Esophagus mucosa (tissue), 1 donor: ENCODE data around the gene SLC50A1. TPM values are rescaled to one million over a fixed set of nuclear protein-coding genes. Genes with fewer than 3 reads are reported as not detected.

ENCODE experiments used
- ATAC-seq: fragments of 200-7000 bp; cut with Tn5 transposase; one replicate; pipeline ENCODE4 v1.9.1; 2020
- total RNA-seq: library from RNA; stranded (reverse); gene quantifications from one replicate; pipeline ENCODE4 v1.2.4, GENCODE V29; 2023
- donor health status: DM: yes; HTN: yes; CAD: no.

Gene SLC50A1, protein sequence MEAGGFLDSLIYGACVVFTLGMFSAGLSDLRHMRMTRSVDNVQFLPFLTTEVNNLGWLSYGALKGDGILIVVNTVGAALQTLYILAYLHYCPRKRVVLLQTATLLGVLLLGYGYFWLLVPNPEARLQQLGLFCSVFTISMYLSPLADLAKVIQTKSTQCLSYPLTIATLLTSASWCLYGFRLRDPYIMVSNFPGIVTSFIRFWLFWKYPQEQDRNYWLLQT
- 42.9 TPM for total RNA-seq

- peak; percentile 86 for ATAC-seq
Measured at GRCh38 chr1:155135415-155136028, at the start of gene SLC50A1. SLC50A1 (plus strand) TSS chr1:155135852; CDS start chr1:155135912, 60 bp downstream.

DNA sequence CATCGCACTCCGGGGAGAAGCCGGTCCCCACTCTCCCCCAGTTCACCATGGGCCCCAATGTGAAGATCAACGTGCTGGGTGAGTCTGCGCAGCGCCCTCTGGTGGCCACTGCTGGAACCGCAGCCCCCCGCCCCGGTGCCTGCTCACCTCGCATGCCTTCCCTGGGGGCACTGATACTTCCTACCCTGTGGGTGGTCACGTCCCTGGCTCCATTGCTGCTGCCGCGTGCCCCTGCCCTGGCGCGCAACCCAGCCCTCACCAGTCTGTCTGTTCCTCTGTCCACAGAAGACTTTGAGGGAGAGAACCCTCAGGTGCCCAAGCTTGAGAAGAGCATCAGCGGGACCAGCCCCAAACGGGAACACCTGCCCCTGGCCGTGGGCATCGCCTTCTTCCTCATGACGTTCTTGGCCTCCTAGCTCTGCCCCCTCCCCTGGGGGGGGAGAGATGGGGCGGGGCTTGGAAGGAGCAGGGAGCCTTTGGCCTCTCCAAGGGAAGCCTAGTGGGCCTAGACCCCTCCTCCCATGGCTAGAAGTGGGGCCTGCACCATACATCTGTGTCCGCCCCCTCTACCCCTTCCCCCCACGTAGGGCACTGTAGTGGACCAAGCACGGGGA lies 49.4 kb upstream of the SLC50A1 start:
- peak; percentile 11 for ATAC-seq

DNA sequence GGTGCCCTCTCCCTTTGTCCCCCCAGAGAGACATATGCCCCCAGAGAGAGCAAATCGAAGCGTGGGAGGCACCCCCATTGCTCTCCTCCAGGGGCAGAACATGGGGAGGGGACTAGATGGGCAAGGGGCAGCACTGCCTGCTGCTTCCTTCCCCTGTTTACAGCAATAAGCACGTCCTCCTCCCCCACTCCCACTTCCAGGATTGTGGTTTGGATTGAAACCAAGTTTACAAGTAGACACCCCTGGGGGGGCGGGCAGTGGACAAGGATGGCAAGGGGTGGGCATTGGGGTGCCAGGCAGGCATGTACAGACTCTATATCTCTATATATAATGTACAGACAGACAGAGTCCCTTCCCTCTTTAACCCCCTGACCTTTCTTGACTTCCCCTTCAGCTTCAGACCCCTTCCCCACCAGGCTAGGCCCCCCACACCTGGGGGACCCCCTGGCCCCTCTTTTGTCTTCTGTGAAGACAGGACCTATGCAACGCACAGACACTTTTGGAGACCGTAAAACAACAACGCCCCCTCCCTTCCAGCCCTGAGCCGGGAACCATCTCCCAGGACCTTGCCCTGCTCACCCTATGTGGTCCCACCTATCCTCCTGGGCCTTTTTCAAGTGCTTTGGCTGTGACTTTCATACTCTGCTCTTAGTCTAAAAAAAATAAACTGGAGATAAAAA lies 48.7 kb upstream of the SLC50A1 start:
- ATAC-seq: no peak

- peak; percentile 58 for ATAC-seq
Measured at GRCh38 chr1:155091071-155092051, 44.3 kb upstream of the SLC50A1 start.

GRCh38 chr1:155092131-155092530 lies 43.5 kb upstream of the SLC50A1 start:
- no peak for ATAC-seq

- no peak for ATAC-seq
Measured at GRCh38 chr1:155092641-155093040, 43.0 kb upstream of the SLC50A1 start.

DNA sequence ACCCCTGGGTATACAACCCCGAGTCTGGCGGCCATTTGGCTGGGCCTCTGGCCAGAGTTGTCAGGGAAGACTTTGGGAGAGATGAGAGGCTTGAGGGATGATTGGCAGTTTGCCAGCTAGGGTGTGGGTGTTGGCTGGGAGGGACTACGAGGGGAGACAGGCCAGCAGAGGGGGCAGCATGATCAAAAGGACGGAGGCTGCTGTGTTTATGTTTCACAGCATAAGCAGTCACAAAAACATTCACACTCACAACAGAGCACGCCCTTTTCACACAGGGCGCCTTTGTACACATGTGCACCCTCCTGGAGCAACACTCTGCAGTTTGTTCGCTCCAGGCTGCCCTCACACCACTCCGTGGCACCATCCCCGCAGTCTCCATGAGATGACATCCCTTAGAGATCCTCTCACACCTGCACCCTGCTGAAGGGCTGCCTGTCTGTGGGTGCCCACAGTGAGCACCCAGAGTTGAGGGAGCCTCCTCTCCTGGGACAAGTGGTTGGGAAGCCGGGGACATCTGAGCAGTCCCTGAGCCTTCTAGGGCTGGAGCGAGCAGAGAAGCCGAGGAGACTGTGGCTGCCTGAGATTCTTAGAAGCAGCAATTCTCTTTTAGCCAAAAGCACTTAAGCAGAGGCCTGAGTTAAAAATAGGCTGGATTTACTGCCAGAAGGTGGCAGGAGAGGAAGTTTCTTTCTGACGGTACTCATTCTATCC lies 41.6 kb upstream of the SLC50A1 start:
- peak; percentile 21 for ATAC-seq

DNA sequence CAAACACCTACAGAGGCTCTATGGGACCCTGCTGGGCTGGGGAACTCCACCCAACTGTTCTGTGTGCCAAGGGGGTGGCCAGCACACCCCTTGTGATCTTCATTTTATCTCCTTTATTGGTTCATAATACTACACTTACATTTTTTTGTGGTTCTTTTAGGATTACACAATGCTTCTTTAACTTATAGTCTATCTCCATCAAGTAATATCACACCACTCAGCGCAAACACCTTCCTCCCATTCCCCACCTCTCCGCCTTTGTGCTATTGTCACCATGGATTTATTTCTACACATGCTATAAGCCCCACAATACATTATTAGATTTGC lies 41.1 kb upstream of the SLC50A1 start:
- peak; percentile 4 for ATAC-seq

DNA sequence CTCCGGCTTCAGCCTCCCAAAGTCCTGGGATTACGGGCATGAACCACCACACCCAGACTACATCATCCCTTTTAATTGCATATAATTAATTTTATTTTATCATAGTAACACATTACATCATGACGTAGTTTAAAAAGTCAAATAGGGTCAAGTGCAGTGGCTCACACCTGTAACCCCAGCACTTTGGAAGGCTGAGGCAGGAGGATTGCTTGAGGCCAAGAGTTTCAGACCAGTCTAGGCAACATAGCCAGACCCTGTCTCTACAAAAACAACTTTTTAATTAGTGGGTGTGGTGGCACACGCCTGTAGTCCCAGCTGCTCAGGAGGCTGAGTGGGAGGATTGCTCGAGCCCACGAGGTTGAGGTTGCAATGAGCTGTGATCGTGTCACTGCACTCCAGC lies 36.3 kb upstream of the SLC50A1 start:
- ATAC-seq: no peak

DNA sequence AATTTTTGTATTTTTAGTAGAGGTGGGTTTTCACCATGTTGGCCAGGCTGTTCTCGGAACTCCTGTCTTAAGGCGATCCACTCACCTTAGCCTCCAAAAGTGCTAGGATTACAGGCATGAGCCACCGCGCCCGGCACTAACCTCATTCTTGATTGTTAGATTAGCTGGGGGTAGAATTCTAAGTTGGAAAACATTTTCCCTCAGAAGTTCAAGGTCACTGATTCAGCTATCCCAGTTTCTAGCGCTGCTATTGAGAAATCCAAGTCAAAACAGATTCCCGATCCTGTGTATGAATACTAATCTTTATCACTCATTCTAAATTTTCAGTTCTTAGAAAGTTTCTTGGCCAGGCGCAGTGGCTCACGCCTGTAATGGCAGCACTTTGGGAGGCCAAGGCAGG lies 32.3 kb upstream of the SLC50A1 start:
- ATAC-seq: no peak

- no peak for ATAC-seq
Measured at GRCh38 chr1:155104605-155105534, 30.8 kb upstream of the SLC50A1 start.

DNA sequence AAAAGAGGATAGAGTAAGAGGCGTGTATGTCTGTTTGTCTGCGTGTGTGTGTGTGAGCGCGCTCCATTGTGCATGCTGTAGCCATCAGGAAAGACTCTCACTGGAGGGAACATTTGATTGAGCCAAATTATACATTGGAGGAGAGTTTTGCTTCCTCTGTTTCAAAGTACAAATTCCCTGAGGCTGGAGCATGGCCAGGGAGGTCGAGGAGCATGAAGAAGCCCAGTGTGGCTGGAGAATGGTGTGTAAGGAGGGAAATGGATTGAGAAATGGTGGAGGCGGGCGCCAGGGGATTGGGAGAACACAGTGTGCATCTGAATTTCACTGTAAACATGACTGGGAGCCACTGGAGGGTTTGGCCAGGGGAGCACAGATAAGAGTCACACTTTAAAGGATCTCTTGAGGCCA lies 30.0 kb upstream of the SLC50A1 start:
- peak; percentile 25 for ATAC-seq

- ATAC-seq: no peak
Measured at GRCh38 chr1:155106862-155107261, 28.8 kb upstream of the SLC50A1 start.

- ATAC-seq: peak; percentile 18
Measured at GRCh38 chr1:155107309-155108264, 28.1 kb upstream of the SLC50A1 start.

GRCh38 chr1:155108296-155108695 lies 27.4 kb upstream of the SLC50A1 start:
- ATAC-seq: no peak

GRCh38 chr1:155110381-155110780 lies 25.3 kb upstream of the SLC50A1 start:
- no peak for ATAC-seq

DNA sequence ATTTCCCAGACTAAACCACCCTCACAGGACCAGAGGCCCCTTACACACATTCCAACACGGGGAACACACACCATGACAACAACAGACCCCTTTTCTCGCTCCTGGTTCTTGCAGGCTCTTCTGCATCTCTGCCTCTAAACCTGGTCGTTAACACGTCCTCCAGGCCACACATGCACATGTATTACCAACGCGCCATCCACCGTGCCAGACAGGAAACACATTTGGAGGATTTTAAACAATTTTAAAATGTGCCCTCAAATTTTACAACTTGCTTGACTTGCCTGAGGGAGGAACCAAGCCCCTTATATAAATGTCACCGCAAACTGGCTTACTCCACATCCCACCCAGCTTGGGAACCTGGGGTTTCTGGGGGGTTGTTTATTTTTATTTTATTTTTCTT lies 24.8 kb upstream of the SLC50A1 start:
- ATAC-seq: no peak

- no peak for ATAC-seq
Measured at GRCh38 chr1:155113450-155113980, 22.1 kb upstream of the SLC50A1 start.

DNA sequence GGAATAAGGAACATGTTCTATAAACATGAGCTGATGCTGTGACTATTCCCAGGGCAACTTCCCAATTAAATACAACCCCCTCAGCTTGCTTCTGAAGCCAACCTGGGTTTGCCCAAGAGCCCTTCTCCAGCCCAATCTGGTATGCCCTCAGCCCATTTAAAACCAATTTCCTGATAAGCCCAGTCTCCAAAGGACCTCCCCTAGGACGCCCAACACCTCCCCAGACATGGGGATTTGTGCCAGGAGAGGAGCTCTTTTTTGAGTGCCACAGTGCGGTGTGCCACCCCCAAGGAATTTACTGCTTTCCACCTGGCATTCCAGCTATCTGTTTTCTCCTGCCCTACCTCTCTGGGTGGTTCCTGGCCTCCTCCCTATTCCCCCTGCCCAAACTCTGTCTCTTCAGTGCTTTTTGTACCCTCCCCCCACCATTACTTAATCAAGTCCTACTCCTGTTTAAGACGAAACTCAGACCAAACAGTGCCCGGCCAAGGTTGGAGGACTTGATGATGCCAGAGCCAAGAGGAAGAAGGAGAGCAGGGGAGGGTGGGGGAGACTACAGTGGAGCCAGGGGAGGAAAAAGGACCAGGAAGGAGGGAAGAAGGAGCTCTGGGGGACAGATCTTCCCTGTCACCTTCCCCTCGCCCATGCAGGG lies 19.4 kb upstream of the SLC50A1 start:
- ATAC-seq: no peak
